HEK293 (cell line): ENCODE measurements around the gene APRT.

Experiments
- CTCF ChIA-PET: fragments of 350-600 bp; formaldehyde crosslinking; extraction: SDS; loops from one replicate; lab custom pipeline; 2021; ENCODE audit warnings: antibody characterized with exemption; lab: Yijun Ruan, JAX
- POLR2A ChIA-PET: fragments of 300-600 bp; formaldehyde crosslinking; extraction: SDS; loops from one replicate; lab custom pipeline; 2020; ENCODE audit warnings: antibody characterized with exemption, inconsistent platforms; lab: Yijun Ruan, JAX
- H3K27ac ChIP-seq: fragments of 200-500 bp; sonication (Bioruptor generic); 2 replicates; pipeline ENCODE4 v1.5.1; 2014; ENCODE audit warnings: low read depth, low read length, control low read depth, inconsistent platforms; ENCODE audit errors: extremely low read depth
- H3K36me3 ChIP-seq, 2 experiments: fragments of 200-500 bp in 1 of 2; sonication (Bioruptor generic) in 1 of 2; 1 replicate in 1 of 2; 2 replicates in 1 of 2; pipeline ENCODE4 v1.5.1; 2014 to 2017; ENCODE audit warnings: inconsistent platforms in 2 of 2, low read length in 2 of 2; ENCODE audit not compliant: control insufficient read depth in 2 of 2, insufficient read depth in 1 of 2
- H3K4me1 ChIP-seq: fragments of 200-500 bp; sonication (Bioruptor generic); 2 replicates; pipeline ENCODE4 v1.5.1; 2014; ENCODE audit warnings: mild to moderate bottlenecking, low read length, inconsistent platforms; ENCODE audit not compliant: control insufficient read depth, insufficient read depth
- H3K4me3 ChIP-seq: 2 replicates; pipeline ENCODE4 v1.5.1; 2011; ENCODE audit warnings: low read depth, mild to moderate bottlenecking, control low read depth, low read length, moderate library complexity
- H3K9me3 ChIP-seq: fragments of 200-500 bp; sonication (Bioruptor generic); 2 replicates; pipeline ENCODE4 v1.5.1; 2014; ENCODE audit warnings: low read depth, low read length, inconsistent platforms; ENCODE audit not compliant: control insufficient read depth, insufficient read depth
- GLIS2 ChIP-seq: fragments of 450-650 bp; formaldehyde crosslinking; IDR thresholded peaks from 2 replicates; pipeline ENCODE4 v1.5.1; 2016; ENCODE audit warnings: missing biosample characterization, missing genetic modification characterization
- HOXD13 ChIP-seq: sonication (generic); formaldehyde crosslinking; IDR thresholded peaks from 2 replicates; pipeline ENCODE4 v1.8.0; 2022; ENCODE audit warnings: missing genetic modification reagents, borderline replicate concordance
- IKZF3 ChIP-seq: fragments of 450-650 bp; IDR thresholded peaks from 2 replicates; pipeline ENCODE4 v1.5.0; 2018; ENCODE audit warnings: missing biosample characterization, mild to moderate bottlenecking, missing genetic modification characterization, moderate library complexity
- SCRT1 ChIP-seq: fragments of 450-650 bp; formaldehyde crosslinking; IDR thresholded peaks from 2 replicates; pipeline ENCODE4 v1.5.1; 2016; ENCODE audit warnings: missing biosample characterization, missing genetic modification characterization, borderline replicate concordance
- ZBTB20 ChIP-seq: fragments of 450-650 bp; formaldehyde crosslinking; IDR thresholded peaks from 2 replicates; pipeline ENCODE4 v1.5.1; 2016; ENCODE audit warnings: missing biosample characterization, missing genetic modification characterization
- ZBTB48 ChIP-seq: fragments of 450-650 bp; formaldehyde crosslinking; IDR thresholded peaks from 2 replicates; pipeline ENCODE4 v1.5.1; 2016; ENCODE audit warnings: missing biosample characterization, missing genetic modification characterization
- ZNF121 ChIP-seq: fragments of 450-650 bp; formaldehyde crosslinking; IDR thresholded peaks from 2 replicates; pipeline ENCODE4 v1.5.1; 2016; ENCODE audit warnings: missing biosample characterization, missing genetic modification characterization
- ZNF155 ChIP-seq: fragments of 450-650 bp; formaldehyde crosslinking; IDR thresholded peaks from 2 replicates; pipeline ENCODE4 v1.5.1; 2016; ENCODE audit warnings: missing biosample characterization, missing genetic modification characterization
- ZNF221 ChIP-seq: fragments of 450-650 bp; formaldehyde crosslinking; IDR thresholded peaks from 2 replicates; pipeline ENCODE4 v1.5.1; 2017; ENCODE audit warnings: missing biosample characterization, missing genetic modification characterization, borderline replicate concordance
- ZNF335 ChIP-seq: fragments of 450-650 bp; formaldehyde crosslinking; conservative IDR thresholded peaks from 2 replicates; pipeline ENCODE4 v1.5.1; 2016; ENCODE audit warnings: missing biosample characterization, missing genetic modification characterization
- ZNF354C ChIP-seq: fragments of 450-650 bp; formaldehyde crosslinking; IDR thresholded peaks from 2 replicates; pipeline ENCODE4 v1.5.1; 2016; ENCODE audit warnings: missing biosample characterization, missing genetic modification characterization, low read depth, borderline replicate concordance
- ZNF391 ChIP-seq: fragments of 450-650 bp; formaldehyde crosslinking; IDR thresholded peaks from 2 replicates; pipeline ENCODE4 v1.5.1; 2016; ENCODE audit warnings: low read depth, missing biosample characterization, missing genetic modification characterization, borderline replicate concordance
- ZNF394 ChIP-seq: fragments of 450-650 bp; formaldehyde crosslinking; IDR thresholded peaks from 2 replicates; pipeline ENCODE4 v1.5.1; 2016; ENCODE audit warnings: missing biosample characterization, missing genetic modification characterization, mild to moderate bottlenecking, moderate library complexity, borderline replicate concordance
- ZNF48 ChIP-seq: fragments of 450-650 bp; formaldehyde crosslinking; IDR thresholded peaks from 2 replicates; pipeline ENCODE4 v1.5.1; 2016; ENCODE audit warnings: missing biosample characterization, missing genetic modification characterization
- ZNF501 ChIP-seq: fragments of 450-650 bp; formaldehyde crosslinking; IDR thresholded peaks from 2 replicates; pipeline ENCODE4 v1.5.1; 2016; ENCODE audit warnings: missing biosample characterization, missing genetic modification characterization
- ZNF596 ChIP-seq: fragments of 450-650 bp; IDR thresholded peaks from 2 replicates; pipeline ENCODE4 v1.5.0; 2018; ENCODE audit warnings: missing biosample characterization, mild to moderate bottlenecking, missing genetic modification characterization, moderate library complexity
- ZNF677 ChIP-seq: fragments of 450-650 bp; IDR thresholded peaks from 2 replicates; pipeline ENCODE4 v1.5.0; 2018; ENCODE audit warnings: missing biosample characterization, mild to moderate bottlenecking, missing genetic modification characterization, moderate library complexity
- TF ChIP-seq, protein P1 (sequence below): fragments of 450-650 bp; formaldehyde crosslinking; IDR thresholded peaks from 2 replicates; pipeline ENCODE4 v1.5.1; 2017; ENCODE audit warnings: missing biosample characterization, missing genetic modification characterization
- TF ChIP-seq, protein P2 (sequence below): fragments of 450-650 bp; formaldehyde crosslinking; IDR thresholded peaks from 2 replicates; pipeline ENCODE4 v1.5.1; 2016; ENCODE audit warnings: missing biosample characterization, missing genetic modification characterization
- TF ChIP-seq, protein P3 (sequence below): fragments of 450-650 bp; formaldehyde crosslinking; IDR thresholded peaks from 2 replicates; pipeline ENCODE4 v1.5.1; 2016; ENCODE audit warnings: missing biosample characterization, missing genetic modification characterization, borderline replicate concordance
- TF ChIP-seq, protein P4 (sequence below): fragments of 450-650 bp; formaldehyde crosslinking; IDR thresholded peaks from 2 replicates; pipeline ENCODE4 v1.5.1; 2016; ENCODE audit warnings: missing biosample characterization, missing genetic modification characterization

APRT gene

DNA sequence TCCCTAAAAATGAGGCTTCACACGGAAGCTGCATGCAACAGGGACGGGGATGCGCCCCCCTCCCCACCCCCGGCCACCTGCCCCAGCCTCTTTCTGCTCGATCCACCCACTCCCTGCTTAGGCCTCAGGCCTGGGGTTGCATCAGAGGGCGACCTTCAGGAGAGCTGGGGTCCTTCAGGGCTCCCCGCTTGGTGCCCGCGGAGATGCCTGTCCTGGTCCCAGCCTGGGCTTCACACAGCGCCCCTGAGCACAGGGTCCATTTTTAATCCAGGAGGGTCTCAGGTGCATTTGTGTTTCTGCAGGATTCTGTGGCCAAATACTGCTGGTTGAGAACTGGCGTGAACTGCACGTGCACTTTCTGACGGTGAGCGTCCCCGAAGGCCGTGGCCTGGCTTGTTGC, 7.4 kb upstream of the APRT start:
- no peak overlapping the region for H3K27ac ChIP-seq
- H3K4me3 ChIP-seq: no peak overlapping the region
- CTCF ChIA-PET: interaction anchor here (0.6 to 1.4 kb wide), 4 partner anchors 8 to 419 kb away, joined by 3 to 4 read pairs (median 3); no protein-coding TSS in a partner anchor
- POLR2A ChIA-PET: no interaction called here
- no peaks in the 10 kb centered on the region for H3K4me1 ChIP-seq
- peak; percentile 94 for TF ChIP-seq ZNF335 (tag by site-specific recombination)
- TF ChIP-seq, protein P1, sequence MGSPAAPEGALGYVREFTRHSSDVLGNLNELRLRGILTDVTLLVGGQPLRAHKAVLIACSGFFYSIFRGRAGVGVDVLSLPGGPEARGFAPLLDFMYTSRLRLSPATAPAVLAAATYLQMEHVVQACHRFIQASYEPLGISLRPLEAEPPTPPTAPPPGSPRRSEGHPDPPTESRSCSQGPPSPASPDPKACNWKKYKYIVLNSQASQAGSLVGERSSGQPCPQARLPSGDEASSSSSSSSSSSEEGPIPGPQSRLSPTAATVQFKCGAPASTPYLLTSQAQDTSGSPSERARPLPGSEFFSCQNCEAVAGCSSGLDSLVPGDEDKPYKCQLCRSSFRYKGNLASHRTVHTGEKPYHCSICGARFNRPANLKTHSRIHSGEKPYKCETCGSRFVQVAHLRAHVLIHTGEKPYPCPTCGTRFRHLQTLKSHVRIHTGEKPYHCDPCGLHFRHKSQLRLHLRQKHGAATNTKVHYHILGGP (tag by site-specific recombination): no peak
- no peaks in the 10 kb centered on the region for H3K9me3 ChIP-seq
- H3K36me3 ChIP-seq: peaks cover 0 to 5% of the 10 kb centered on the region in 2 experiments; a peak in 1 of 3 replicates

DNA sequence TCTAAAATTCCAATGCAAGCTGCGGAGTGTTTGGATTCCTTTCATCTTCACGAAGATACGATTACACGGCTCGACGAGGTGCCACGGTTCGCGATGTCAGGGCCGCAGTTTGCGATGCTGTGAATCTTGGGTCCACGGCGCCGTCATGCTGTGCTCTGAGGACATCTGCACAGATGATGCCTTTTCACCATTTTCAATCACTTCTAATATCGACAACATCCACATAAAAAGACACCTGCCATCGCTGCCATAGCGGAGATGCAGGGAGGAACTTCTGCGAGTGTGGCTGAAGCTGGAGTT, 6.8 kb upstream of the APRT start:
- Histone ChIP-seq H3K9me3 (no peaks in the 10 kb centered on the region), H3K27ac (no peak overlapping the region), H3K36me3 (peaks cover 0 to 5% of the 10 kb centered on the region in 2 experiments; a peak in 1 of 3 replicates), H3K4me1 (no peaks in the 10 kb centered on the region), H3K4me3 (no peak overlapping the region)
- ChIA-PET CTCF (interaction anchor here (1.1 to 1.4 kb wide), 3 partner anchors 9 to 106 kb away, joined by 3 read pairs; no protein-coding TSS in a partner anchor), POLR2A (no interaction called here)
- TF ChIP-seq ZNF155 (tag by site-specific recombination) (no peak), ZNF394 (tag by site-specific recombination) (no peak), ZBTB20 (tag by site-specific recombination) (no peak), HOXD13 (CRISPR knock-in tag) (no peak), ZNF354C (tag by site-specific recombination) (no peak), ZNF391 (tag by site-specific recombination) (no peak), GLIS2 (tag by site-specific recombination) (no peak), ZNF677 (tag by site-specific recombination) (no peak), ZBTB48 (tag by site-specific recombination) (no peak), ZNF596 (tag by site-specific recombination) (no peak), ZNF501 (tag by site-specific recombination) (no peak), ZNF121 (tag by site-specific recombination) (no peak), ZNF221 (no peak), ZNF48 (no peak), IKZF3 (tag by site-specific recombination) (no peak), SCRT1 (tag by site-specific recombination) (no peak)
- TF ChIP-seq, protein P2, sequence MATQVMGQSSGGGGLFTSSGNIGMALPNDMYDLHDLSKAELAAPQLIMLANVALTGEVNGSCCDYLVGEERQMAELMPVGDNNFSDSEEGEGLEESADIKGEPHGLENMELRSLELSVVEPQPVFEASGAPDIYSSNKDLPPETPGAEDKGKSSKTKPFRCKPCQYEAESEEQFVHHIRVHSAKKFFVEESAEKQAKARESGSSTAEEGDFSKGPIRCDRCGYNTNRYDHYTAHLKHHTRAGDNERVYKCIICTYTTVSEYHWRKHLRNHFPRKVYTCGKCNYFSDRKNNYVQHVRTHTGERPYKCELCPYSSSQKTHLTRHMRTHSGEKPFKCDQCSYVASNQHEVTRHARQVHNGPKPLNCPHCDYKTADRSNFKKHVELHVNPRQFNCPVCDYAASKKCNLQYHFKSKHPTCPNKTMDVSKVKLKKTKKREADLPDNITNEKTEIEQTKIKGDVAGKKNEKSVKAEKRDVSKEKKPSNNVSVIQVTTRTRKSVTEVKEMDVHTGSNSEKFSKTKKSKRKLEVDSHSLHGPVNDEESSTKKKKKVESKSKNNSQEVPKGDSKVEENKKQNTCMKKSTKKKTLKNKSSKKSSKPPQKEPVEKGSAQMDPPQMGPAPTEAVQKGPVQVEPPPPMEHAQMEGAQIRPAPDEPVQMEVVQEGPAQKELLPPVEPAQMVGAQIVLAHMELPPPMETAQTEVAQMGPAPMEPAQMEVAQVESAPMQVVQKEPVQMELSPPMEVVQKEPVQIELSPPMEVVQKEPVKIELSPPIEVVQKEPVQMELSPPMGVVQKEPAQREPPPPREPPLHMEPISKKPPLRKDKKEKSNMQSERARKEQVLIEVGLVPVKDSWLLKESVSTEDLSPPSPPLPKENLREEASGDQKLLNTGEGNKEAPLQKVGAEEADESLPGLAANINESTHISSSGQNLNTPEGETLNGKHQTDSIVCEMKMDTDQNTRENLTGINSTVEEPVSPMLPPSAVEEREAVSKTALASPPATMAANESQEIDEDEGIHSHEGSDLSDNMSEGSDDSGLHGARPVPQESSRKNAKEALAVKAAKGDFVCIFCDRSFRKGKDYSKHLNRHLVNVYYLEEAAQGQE (tag by site-specific recombination): no peak
- TF ChIP-seq, protein P3, sequence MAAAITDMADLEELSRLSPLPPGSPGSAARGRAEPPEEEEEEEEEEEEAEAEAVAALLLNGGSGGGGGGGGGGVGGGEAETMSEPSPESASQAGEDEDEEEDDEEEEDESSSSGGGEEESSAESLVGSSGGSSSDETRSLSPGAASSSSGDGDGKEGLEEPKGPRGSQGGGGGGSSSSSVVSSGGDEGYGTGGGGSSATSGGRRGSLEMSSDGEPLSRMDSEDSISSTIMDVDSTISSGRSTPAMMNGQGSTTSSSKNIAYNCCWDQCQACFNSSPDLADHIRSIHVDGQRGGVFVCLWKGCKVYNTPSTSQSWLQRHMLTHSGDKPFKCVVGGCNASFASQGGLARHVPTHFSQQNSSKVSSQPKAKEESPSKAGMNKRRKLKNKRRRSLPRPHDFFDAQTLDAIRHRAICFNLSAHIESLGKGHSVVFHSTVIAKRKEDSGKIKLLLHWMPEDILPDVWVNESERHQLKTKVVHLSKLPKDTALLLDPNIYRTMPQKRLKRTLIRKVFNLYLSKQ (tag by site-specific recombination): no peak
- TF ChIP-seq, protein P4, sequence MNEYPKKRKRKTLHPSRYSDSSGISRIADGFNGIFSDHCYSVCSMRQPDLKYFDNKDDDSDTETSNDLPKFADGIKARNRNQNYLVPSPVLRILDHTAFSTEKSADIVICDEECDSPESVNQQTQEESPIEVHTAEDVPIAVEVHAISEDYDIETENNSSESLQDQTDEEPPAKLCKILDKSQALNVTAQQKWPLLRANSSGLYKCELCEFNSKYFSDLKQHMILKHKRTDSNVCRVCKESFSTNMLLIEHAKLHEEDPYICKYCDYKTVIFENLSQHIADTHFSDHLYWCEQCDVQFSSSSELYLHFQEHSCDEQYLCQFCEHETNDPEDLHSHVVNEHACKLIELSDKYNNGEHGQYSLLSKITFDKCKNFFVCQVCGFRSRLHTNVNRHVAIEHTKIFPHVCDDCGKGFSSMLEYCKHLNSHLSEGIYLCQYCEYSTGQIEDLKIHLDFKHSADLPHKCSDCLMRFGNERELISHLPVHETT: no peak
